Tibial nerve (tissue), 4 donors: ENCODE results near the gene SHTN1. TPM values are rescaled to one million over a fixed set of nuclear protein-coding genes. Genes with fewer than 3 reads are reported as not detected.

Experiments used
- DNase-seq, 2 donors: peaks; one replicate each; pipeline ENCODE4 v3.0.0-alpha.2; 2019; ENCODE audit warnings: low spot score in 2 of 2
- H3K27ac ChIP-seq, 4 donors: fragments of 200-600 bp; sonication (generic) in 3 of 4; one replicate each; pipeline ENCODE4 v1.5.1; 2017 to 2019; ENCODE audit warnings: mild to moderate bottlenecking in 1 of 4
- H3K27me3 ChIP-seq, 2 donors: fragments of 200-600 bp; sonication (generic) in 1 of 2; one replicate each; pipeline versions ENCODE4 v1.5.1 to v1.6.0; 2017 to 2019
- H3K36me3 ChIP-seq, 3 donors: fragments of 200-600 bp; sonication (generic); one replicate each; pipeline ENCODE4 v1.5.1; 2018 to 2019
- H3K4me1 ChIP-seq, 4 donors: fragments of 200-600 bp; sonication (generic) in 3 of 4; one replicate each; pipeline ENCODE4 v1.5.1; 2017 to 2019
- H3K4me3 ChIP-seq, 4 donors: fragments of 200-600 bp; sonication (generic) in 3 of 4; one replicate each; pipeline ENCODE4 v1.5.1; 2017 to 2019; ENCODE audit warnings: mild to moderate bottlenecking in 1 of 4, moderate library complexity in 1 of 4
- H3K9me3 ChIP-seq, 4 donors: fragments of 200-600 bp; sonication (generic) in 3 of 4; one replicate each; pipeline ENCODE4 v1.5.1; 2017 to 2019
- CTCF ChIP-seq, 5 experiments: fragments of 200-600 bp in 3 of 5; fragments of 450-650 bp in 2 of 5; sonication (generic) in 3 of 5; IDR thresholded peaks; one replicate each; pipeline ENCODE4 v1.5.1; 2016 to 2019; ENCODE audit warnings: antibody characterized with exemption in 5 of 5, mild to moderate bottlenecking in 3 of 5, moderate library complexity in 2 of 5
- EP300 ChIP-seq, 2 donors: sonication (generic); formaldehyde crosslinking; IDR thresholded peaks; one replicate each; pipeline ENCODE4 v1.6.1; 2017; ENCODE audit warnings: antibody characterized with exemption in 2 of 2, mild to moderate bottlenecking in 1 of 2
- POLR2A ChIP-seq, 2 donors: fragments of 450-650 bp; IDR thresholded peaks; one replicate each; pipeline ENCODE4 v1.6.1; 2017; ENCODE audit warnings: antibody characterized with exemption in 2 of 2, mild to moderate bottlenecking in 2 of 2, moderate library complexity in 2 of 2
- WGBS, 2 donors: methylation state at CpG; one replicate each; pipeline ENCODE4 v1.1.5; 2018; 5-methylcytosine and 5-hydroxymethylcytosine counted together
- small RNA-seq: library from RNA; depleted of rRNA; stranded (forward); fragments of <200 nt; gene quantifications from one replicate; pipeline ENCODE3, GENCODE V24; 2016
- total RNA-seq, 4 donors: library from RNA; depleted of rRNA; stranded (reverse); fragments of >200 nt; gene quantifications; one replicate each; pipeline ENCODE4 v1.1.0, GENCODE V29; 2016

Gene SHTN1
- total RNA-seq, 4 donors from 2014 or later: 9.2 to 16.3 (median 15.4) TPM

- no peak for DNase-seq
- no peaks in the 10 kb centered on the region for H3K36me3 ChIP-seq
- H3K27ac ChIP-seq: no peak overlapping the region
- no peaks in the 10 kb centered on the region for H3K9me3 ChIP-seq
- WGBS, 2 donors: 71 to 77% methylated on average over 7 of the region's 7 CpGs
- H3K4me3 ChIP-seq: no peak overlapping the region
- TF ChIP-seq EP300 (IDR thresholded peaks at IDR 0.05) (no peak), POLR2A (IDR thresholded peaks at IDR 0.05) (no peak), CTCF (IDR thresholded peaks at IDR 0.05) (no peak)
- no peaks in the 10 kb centered on the region for H3K27me3 ChIP-seq
- no peaks in the 10 kb centered on the region for H3K4me1 ChIP-seq
Measured at GRCh38 chr10:116835658-116836057, 169.3 kb downstream of the SHTN1 start.

GRCh38 chr10:116833986-116834985 is 170.7 kb downstream of the SHTN1 start:
- Histone ChIP-seq H3K4me1 (no peaks in the 10 kb centered on the region), H3K4me3 (no peak overlapping the region), H3K27ac (no peak overlapping the region), H3K36me3 (no peaks in the 10 kb centered on the region), H3K27me3 (no peaks in the 10 kb centered on the region), H3K9me3 (no peaks in the 10 kb centered on the region)
- no peak for DNase-seq
- 63% methylated on average over 17 of the region's 17 CpGs for WGBS, 2 donors
- TF ChIP-seq POLR2A (IDR thresholded peaks at IDR 0.05) (no peak), CTCF (IDR thresholded peaks at IDR 0.05) (no peak), EP300 (IDR thresholded peaks at IDR 0.05) (no peak)

GRCh38 chr10:116831790-116832189 is 173.2 kb downstream of the SHTN1 start:
- no peaks in the 10 kb centered on the region for H3K9me3 ChIP-seq
- TF ChIP-seq CTCF (IDR thresholded peaks at IDR 0.05): no peak
- no peak for TF ChIP-seq EP300 (IDR thresholded peaks at IDR 0.05)
- TF ChIP-seq POLR2A (IDR thresholded peaks at IDR 0.05): no peak
- 84 to 86% methylated on average over 10 of the region's 10 CpGs for WGBS, 2 donors
- H3K36me3 ChIP-seq: peaks cover 0 to 3% (median 0%) of the 10 kb centered on the region in 3 donors
- no peaks in the 10 kb centered on the region for H3K27me3 ChIP-seq
- no peaks in the 10 kb centered on the region for H3K4me1 ChIP-seq
- H3K4me3 ChIP-seq: no peak overlapping the region
- H3K27ac ChIP-seq: no peak overlapping the region
- DNase-seq: no peak

Small RNAs within 50 kb of the gene (small RNA-seq; reads per million reads assigned to genes)
- gene AC012308.1: not detected

Other genes starting within 250 kb of the SHTN1 start
- gene ENO4, start 155.7 kb downstream of the SHTN1 start, total RNA-seq: 1 to 10 TPM in 1 of 4 donors, under 1 TPM in 2, not detected in 1; 0.21 to 1.2 (median 0.39) TPM
- not detected for gene VAX1, start 133.1 kb upstream of the SHTN1 start, total RNA-seq
- not detected for gene KCNK18, start 192.3 kb upstream of the SHTN1 start, total RNA-seq
- gene SLC18A2, start 235.9 kb upstream of the SHTN1 start, total RNA-seq: under 1 TPM in 3 of 4 donors, not detected in 1; 0.20 to 0.42 (median 0.22) TPM